HepG2 (cell line): ENCODE results near the gene ATP5F1C. TPM values are rescaled to one million over a fixed set of nuclear protein-coding genes. Genes with fewer than 3 reads are reported as not detected.
A peak's percentile ranks its signal among the peaks of the same experiment; 100 is the strongest.

Experiments
- ARNT ChIP-seq: fragments of 450-650 bp; IDR thresholded peaks from 2 replicates; pipeline ENCODE4 v1.6.1; 2017
- EEA1 ChIP-seq: sonication (generic); formaldehyde crosslinking; IDR thresholded peaks from 2 replicates; pipeline ENCODE4 v1.5.1; 2020; ENCODE audit warnings: mild to moderate bottlenecking, missing genetic modification reagents, borderline replicate concordance
- JUNB ChIP-seq: sonication (generic); formaldehyde crosslinking; IDR thresholded peaks from 2 replicates; pipeline ENCODE4 v1.8.0; 2022; ENCODE audit warnings: missing genetic modification reagents, mild to moderate bottlenecking, borderline replicate concordance
- MXI1 ChIP-seq: IDR thresholded peaks from 3 replicates; pipeline ENCODE4 v1.6.1; 2012; ENCODE audit warnings: low read depth, low read length, inconsistent platforms, borderline replicate concordance
- PHF5A ChIP-seq: IDR thresholded peaks from one replicate; pipeline ENCODE4 v1.6.1; 2018; ENCODE audit warnings: low read depth, missing genetic modification reagents; ENCODE audit not compliant: unreplicated experiment
- PPARG ChIP-seq: conservative IDR thresholded peaks from 2 replicates; pipeline ENCODE4 v1.6.1; 2016; ENCODE audit warnings: missing biosample characterization, missing genetic modification reagents
- PRPF4 ChIP-seq: fragments of 200-400 bp; formaldehyde crosslinking; IDR thresholded peaks from 2 replicates; pipeline ENCODE4 v1.6.1; 2016; ENCODE audit warnings: low read length, low read depth; ENCODE audit not compliant: poor library complexity, severe bottlenecking
- RFXAP ChIP-seq: sonication (generic); formaldehyde crosslinking; IDR thresholded peaks from 2 replicates; pipeline ENCODE4 v1.4.0; 2020; ENCODE audit warnings: missing genetic modification reagents, borderline replicate concordance
- SSRP1 ChIP-seq: IDR thresholded peaks from 2 replicates; pipeline ENCODE4 v1.6.1; 2016; ENCODE audit warnings: control low read depth
- THYN1 ChIP-seq: sonication (generic); formaldehyde crosslinking; IDR thresholded peaks from 2 replicates; pipeline ENCODE4 v1.8.1; 2023; ENCODE audit warnings: low read depth, mild to moderate bottlenecking, moderate library complexity, missing genetic modification reagents, borderline replicate concordance
- TP53 ChIP-seq: sonication (generic); formaldehyde crosslinking; conservative IDR thresholded peaks from 2 replicates; pipeline ENCODE4 v1.4.0; 2020; ENCODE audit warnings: missing genetic modification reagents
- ZNF333 ChIP-seq: sonication (generic); formaldehyde crosslinking; IDR thresholded peaks from 2 replicates; pipeline ENCODE4 v1.4.0; 2020; ENCODE audit warnings: mild to moderate bottlenecking, missing genetic modification reagents, borderline replicate concordance
- ZNF543 ChIP-seq: sonication (generic); formaldehyde crosslinking; IDR thresholded peaks from 2 replicates; pipeline ENCODE4 v1.4.0; 2020; ENCODE audit warnings: mild to moderate bottlenecking, missing genetic modification reagents
- ZNF569 ChIP-seq: sonication (generic); formaldehyde crosslinking; IDR thresholded peaks from 2 replicates; pipeline ENCODE4 v1.5.0; 2020; ENCODE audit warnings: mild to moderate bottlenecking, missing genetic modification reagents, moderate library complexity, borderline replicate concordance
- ZNF746 ChIP-seq: sonication (generic); formaldehyde crosslinking; IDR thresholded peaks from 2 replicates; pipeline ENCODE4 v1.8.0; 2022; ENCODE audit warnings: mild to moderate bottlenecking, missing genetic modification reagents
- ZNF749 ChIP-seq: sonication (generic); formaldehyde crosslinking; IDR thresholded peaks from 2 replicates; pipeline ENCODE4 v1.8.0; 2022; ENCODE audit warnings: mild to moderate bottlenecking, missing genetic modification reagents, moderate library complexity, borderline replicate concordance
- ZNF816 ChIP-seq: sonication (generic); formaldehyde crosslinking; IDR thresholded peaks from 2 replicates; pipeline ENCODE4 v1.8.0; 2022; ENCODE audit warnings: missing genetic modification reagents, mild to moderate bottlenecking, borderline replicate concordance
- ZNF850 ChIP-seq: sonication (generic); formaldehyde crosslinking; conservative IDR thresholded peaks from 2 replicates; pipeline ENCODE4 v1.9.0; 2021; ENCODE audit warnings: mild to moderate bottlenecking, missing genetic modification reagents
- polyA plus RNA-seq, 8 experiments: library from polyadenylated mRNA; depleted of rRNA in 3 of 8; stranded (reverse) in 7 of 8; unstranded in 1 of 8; fragments of >200 nt; fragmentation: Illumina TruSeq in 4 of 8; extraction: Trizol in 4 of 8; gene quantifications; 2 replicates each; pipeline versions ENCODE4 v1.2.1 to v1.2.3, GENCODE V29; 2011 to 2016; ENCODE audit warnings: low read depth in 4 of 8, missing spikeins in 1 of 8, mixed read lengths in 1 of 8; ENCODE audit not compliant: insufficient read depth in 1 of 8
- total RNA-seq, 5 experiments: library from RNA; depleted of rRNA; stranded (reverse); fragments of >200 nt; fragmentation: Illumina TruSeq; extraction: Trizol; gene quantifications; 2 replicates each; pipeline ENCODE4 v1.2.3, GENCODE V29; 2016; ENCODE audit warnings: low read depth in 1 of 5
- TF ChIP-seq, protein P1 (sequence below): fragments of 450-650 bp; IDR thresholded peaks from 2 replicates; pipeline ENCODE4 v1.6.1; 2017
- TF ChIP-seq, protein P2 (sequence below): IDR thresholded peaks from 2 replicates; pipeline ENCODE4 v1.4.0; 2020; ENCODE audit warnings: mild to moderate bottlenecking, missing genetic modification reagents
- TF ChIP-seq, protein P3 (sequence below), 2 experiments: fragments of 450-650 bp in 1 of 2; sonication (generic) in 1 of 2; formaldehyde crosslinking; IDR thresholded peaks; 2 replicates each; pipeline versions ENCODE4 v1.5.0 to v1.8.0; 2020 to 2022; ENCODE audit warnings: mild to moderate bottlenecking in 1 of 2, missing genetic modification reagents in 1 of 2
- TF ChIP-seq, protein P4 (sequence below): sonication (generic); formaldehyde crosslinking; IDR thresholded peaks from 2 replicates; pipeline ENCODE4 v1.5.0; 2020; ENCODE audit warnings: mild to moderate bottlenecking, missing genetic modification reagents, borderline replicate concordance

Gene ATP5F1C
- total and polyA plus RNA-seq, 2 of the 13 experiments (the other 11 are each of a cell fraction or from before 2014, with no cell fraction given), result 407 to 416 TPM

DNA sequence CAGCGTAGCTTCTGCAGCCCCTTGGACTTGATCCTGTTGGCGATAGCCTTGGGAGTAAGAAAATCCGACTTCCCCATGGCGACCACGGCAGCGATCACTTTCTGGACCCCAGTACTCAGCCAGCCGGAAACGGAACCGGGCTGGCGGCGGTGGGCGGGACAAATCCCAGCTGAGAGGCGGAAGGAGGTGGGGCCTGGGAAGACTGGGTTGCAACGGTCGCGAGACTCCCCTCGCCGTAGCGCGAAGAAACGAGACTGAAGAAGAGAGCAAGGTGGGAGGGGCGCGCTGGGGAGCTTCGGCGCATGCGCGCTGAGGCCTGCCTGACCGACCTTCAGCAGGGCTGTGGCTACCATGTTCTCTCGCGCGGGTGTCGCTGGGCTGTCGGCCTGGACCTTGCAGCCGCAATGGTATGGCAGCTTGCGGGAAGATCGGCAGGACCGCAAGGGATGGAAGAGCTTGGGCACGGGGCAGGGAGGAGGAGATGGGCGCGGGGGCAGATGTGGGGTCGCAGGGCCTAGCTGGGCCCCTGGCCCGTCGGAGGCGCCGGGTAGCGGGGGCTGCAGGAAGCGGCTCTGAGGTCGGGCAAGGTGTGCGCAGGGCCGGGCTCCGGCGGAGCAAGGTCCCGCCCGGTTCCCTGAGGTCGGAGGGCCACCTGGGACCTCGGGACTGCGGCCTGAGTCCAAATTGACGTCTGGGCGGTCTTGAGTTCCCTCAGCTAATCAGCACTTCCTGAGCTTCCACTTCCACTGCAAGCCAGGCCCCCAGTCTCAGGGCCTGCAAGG lies at the start of gene ATP5F1C, which contains the start of gene KIN (continued):
- TF ChIP-seq ZNF746, result no peak
- TF ChIP-seq ARNT, result no peak
- no peak for TF ChIP-seq ZNF816 (CRISPR knock-in tag)
- TF ChIP-seq SSRP1 (CRISPR knock-in tag), result no peak
- TF ChIP-seq, protein P1, sequence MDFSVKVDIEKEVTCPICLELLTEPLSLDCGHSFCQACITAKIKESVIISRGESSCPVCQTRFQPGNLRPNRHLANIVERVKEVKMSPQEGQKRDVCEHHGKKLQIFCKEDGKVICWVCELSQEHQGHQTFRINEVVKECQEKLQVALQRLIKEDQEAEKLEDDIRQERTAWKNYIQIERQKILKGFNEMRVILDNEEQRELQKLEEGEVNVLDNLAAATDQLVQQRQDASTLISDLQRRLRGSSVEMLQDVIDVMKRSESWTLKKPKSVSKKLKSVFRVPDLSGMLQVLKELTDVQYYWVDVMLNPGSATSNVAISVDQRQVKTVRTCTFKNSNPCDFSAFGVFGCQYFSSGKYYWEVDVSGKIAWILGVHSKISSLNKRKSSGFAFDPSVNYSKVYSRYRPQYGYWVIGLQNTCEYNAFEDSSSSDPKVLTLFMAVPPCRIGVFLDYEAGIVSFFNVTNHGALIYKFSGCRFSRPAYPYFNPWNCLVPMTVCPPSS, result no peak
- TF ChIP-seq TP53 (CRISPR knock-in tag), result no peak
- TF ChIP-seq, protein P2, sequence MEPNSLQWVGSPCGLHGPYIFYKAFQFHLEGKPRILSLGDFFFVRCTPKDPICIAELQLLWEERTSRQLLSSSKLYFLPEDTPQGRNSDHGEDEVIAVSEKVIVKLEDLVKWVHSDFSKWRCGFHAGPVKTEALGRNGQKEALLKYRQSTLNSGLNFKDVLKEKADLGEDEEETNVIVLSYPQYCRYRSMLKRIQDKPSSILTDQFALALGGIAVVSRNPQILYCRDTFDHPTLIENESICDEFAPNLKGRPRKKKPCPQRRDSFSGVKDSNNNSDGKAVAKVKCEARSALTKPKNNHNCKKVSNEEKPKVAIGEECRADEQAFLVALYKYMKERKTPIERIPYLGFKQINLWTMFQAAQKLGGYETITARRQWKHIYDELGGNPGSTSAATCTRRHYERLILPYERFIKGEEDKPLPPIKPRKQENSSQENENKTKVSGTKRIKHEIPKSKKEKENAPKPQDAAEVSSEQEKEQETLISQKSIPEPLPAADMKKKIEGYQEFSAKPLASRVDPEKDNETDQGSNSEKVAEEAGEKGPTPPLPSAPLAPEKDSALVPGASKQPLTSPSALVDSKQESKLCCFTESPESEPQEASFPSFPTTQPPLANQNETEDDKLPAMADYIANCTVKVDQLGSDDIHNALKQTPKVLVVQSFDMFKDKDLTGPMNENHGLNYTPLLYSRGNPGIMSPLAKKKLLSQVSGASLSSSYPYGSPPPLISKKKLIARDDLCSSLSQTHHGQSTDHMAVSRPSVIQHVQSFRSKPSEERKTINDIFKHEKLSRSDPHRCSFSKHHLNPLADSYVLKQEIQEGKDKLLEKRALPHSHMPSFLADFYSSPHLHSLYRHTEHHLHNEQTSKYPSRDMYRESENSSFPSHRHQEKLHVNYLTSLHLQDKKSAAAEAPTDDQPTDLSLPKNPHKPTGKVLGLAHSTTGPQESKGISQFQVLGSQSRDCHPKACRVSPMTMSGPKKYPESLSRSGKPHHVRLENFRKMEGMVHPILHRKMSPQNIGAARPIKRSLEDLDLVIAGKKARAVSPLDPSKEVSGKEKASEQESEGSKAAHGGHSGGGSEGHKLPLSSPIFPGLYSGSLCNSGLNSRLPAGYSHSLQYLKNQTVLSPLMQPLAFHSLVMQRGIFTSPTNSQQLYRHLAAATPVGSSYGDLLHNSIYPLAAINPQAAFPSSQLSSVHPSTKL (CRISPR knock-in tag), result peak; percentile 22; the same call in 1 of the 2 replicates
- no peak for TF ChIP-seq EEA1 (CRISPR knock-in tag)
- TF ChIP-seq ZNF569 (CRISPR knock-in tag), result no peak
- no peak for TF ChIP-seq JUNB
- no peak for TF ChIP-seq RFXAP (CRISPR knock-in tag)
- TF ChIP-seq PRPF4, result no peak
- TF ChIP-seq, protein P3, sequence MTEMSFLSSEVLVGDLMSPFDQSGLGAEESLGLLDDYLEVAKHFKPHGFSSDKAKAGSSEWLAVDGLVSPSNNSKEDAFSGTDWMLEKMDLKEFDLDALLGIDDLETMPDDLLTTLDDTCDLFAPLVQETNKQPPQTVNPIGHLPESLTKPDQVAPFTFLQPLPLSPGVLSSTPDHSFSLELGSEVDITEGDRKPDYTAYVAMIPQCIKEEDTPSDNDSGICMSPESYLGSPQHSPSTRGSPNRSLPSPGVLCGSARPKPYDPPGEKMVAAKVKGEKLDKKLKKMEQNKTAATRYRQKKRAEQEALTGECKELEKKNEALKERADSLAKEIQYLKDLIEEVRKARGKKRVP (CRISPR knock-in tag; IDR thresholded peaks at IDR 0.05), result no peak
- no peak for TF ChIP-seq PHF5A
- TF ChIP-seq THYN1 (CRISPR knock-in tag), result no peak
- TF ChIP-seq, protein P4, sequence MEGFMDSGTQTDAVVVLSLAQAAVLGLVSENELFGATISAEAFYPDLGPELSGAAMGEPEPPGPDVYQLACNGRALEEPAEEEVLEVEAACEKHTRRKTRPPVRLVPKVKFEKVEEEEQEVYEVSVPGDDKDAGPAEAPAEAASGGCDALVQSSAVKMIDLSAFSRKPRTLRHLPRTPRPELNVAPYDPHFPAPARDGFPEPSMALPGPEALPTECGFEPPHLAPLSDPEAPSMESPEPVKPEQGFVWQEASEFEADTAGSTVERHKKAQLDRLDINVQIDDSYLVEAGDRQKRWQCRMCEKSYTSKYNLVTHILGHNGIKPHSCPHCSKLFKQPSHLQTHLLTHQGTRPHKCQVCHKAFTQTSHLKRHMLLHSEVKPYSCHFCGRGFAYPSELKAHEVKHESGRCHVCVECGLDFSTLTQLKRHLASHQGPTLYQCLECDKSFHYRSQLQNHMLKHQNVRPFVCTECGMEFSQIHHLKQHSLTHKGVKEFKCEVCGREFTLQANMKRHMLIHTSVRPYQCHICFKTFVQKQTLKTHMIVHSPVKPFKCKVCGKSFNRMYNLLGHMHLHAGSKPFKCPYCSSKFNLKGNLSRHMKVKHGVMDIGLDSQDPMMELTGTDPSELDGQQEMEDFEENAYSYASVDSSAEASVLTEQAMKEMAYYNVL, result peak; percentile 39; the same call in 1 of the 2 replicates
- no peak; the same call in 1 of the 2 replicates for TF ChIP-seq ZNF543 (CRISPR knock-in tag)
- peak; percentile 57; the same call in 1 of the 2 replicates for TF ChIP-seq ZNF749 (CRISPR knock-in tag)
- peak; percentile 12; the same call in 1 of the 3 replicates for TF ChIP-seq MXI1
- TF ChIP-seq ZNF333 (CRISPR knock-in tag), result peak; percentile 68; the same call in 1 of the 2 replicates
- no peak for TF ChIP-seq PPARG (CRISPR knock-in tag)
- no peak for TF ChIP-seq ZNF850 (CRISPR knock-in tag)
